Stomach (tissue), 9 donors: ENCODE measurements around the gene VWF. TPM values are rescaled to one million over a fixed set of nuclear protein-coding genes. Genes with fewer than 3 reads are reported as not detected.
"Not testable (repeated sequence)": the region's sequence is repeated elsewhere in the genome, so short reads cannot be mapped to it uniquely, and the experiment has no call there.

Experiments used
- DNase-seq, 2 donors: peaks; one replicate each; pipeline versions ENCODE4 v3.0.0 to v3.0.0-alpha.2; 2013 to 2019
- H3K27ac ChIP-seq, 5 donors: fragments of 200-600 bp in 4 of 5; sonication (generic) in 4 of 5; one replicate each; pipeline ENCODE4 v1.5.1; 2013 to 2019; ENCODE audit warnings: mild to moderate bottlenecking in 1 of 5, moderate library complexity in 1 of 5
- H3K27me3 ChIP-seq, 3 donors: fragments of 200-600 bp; sonication (generic); one replicate each; pipeline ENCODE4 v1.5.1; 2017 to 2019; ENCODE audit warnings: mixed run types in 1 of 3
- H3K36me3 ChIP-seq, 4 donors: fragments of 200-600 bp; sonication (generic); 1 replicate in 3 of 4; 2 replicates in 1 of 4; pipeline ENCODE4 v1.5.1; 2016 to 2019
- H3K4me1 ChIP-seq, 4 donors: fragments of 200-600 bp; sonication (generic); one replicate each; pipeline ENCODE4 v1.5.1; 2016 to 2019
- H3K4me3 ChIP-seq, 4 donors: fragments of 200-600 bp; sonication (generic) in 3 of 4; one replicate each; pipeline ENCODE4 v1.5.1; 2016 to 2019; ENCODE audit warnings: mild to moderate bottlenecking in 1 of 4
- H3K9me3 ChIP-seq, 4 donors: fragments of 200-600 bp; sonication (generic); one replicate each; pipeline ENCODE4 v1.5.1; 2016 to 2019
- EP300 ChIP-seq: sonication (generic); formaldehyde crosslinking; IDR thresholded peaks from one replicate; pipeline ENCODE4 v1.6.1; 2017; ENCODE audit warnings: antibody characterized with exemption
- POLR2A ChIP-seq, 4 donors: fragments of 450-650 bp; IDR thresholded peaks; one replicate each; pipeline ENCODE4 v1.6.1; 2016; ENCODE audit warnings: antibody characterized with exemption in 4 of 4, control low read depth in 2 of 4, mild to moderate bottlenecking in 1 of 4, moderate library complexity in 1 of 4
- POLR2AphosphoS5 ChIP-seq, 3 donors: sonication (generic); formaldehyde crosslinking; IDR thresholded peaks; one replicate each; pipeline ENCODE4 v1.6.1; 2016; ENCODE audit warnings: antibody characterized with exemption in 3 of 3
- WGBS, 5 donors: extraction: QIAGEN DNeasy Blood & Tissue Kit in 3 of 5; methylation state at CpG; one replicate each; pipeline versions ENCODE4 v1.1.5 to v1.1.7; 2013 to 2018; 5-methylcytosine and 5-hydroxymethylcytosine counted together
- intact Hi-C: fragments of 100-400 bp; cut with DNase I; formaldehyde crosslinking; loops from one replicate; pipeline ENCODE4 v1.15.1; 2023; ENCODE audit warnings: low total_unique reads
- polyA plus RNA-seq, 3 donors: library from polyadenylated mRNA; stranded (reverse); fragments of 200-250 nt; gene quantifications; one replicate each; pipeline ENCODE4 v1.2.3, GENCODE V29; 2013
- total RNA-seq, 5 donors: library from RNA; depleted of rRNA; stranded (reverse); fragments of >200 nt; gene quantifications; one replicate each; pipeline versions ENCODE4 v1.1.0 to v1.2.3, GENCODE V29; 2014 to 2016
- TF ChIP-seq, protein P1 (sequence below), 7 experiments: fragments of 450-650 bp in 4 of 7; fragments of 200-600 bp in 3 of 7; sonication (generic) in 3 of 7; IDR thresholded peaks; one replicate each; pipeline ENCODE4 v1.5.1; 2016 to 2019; ENCODE audit warnings: antibody characterized with exemption in 7 of 7, control low read depth in 2 of 7, mild to moderate bottlenecking in 1 of 7
- donor health status: healthy with polysubstance abuse.
- donor health status: Bipolar disorder and iron deficiency.
- donor health status: healthy.

The VWF gene
- total and polyA plus RNA-seq, 8 donors, result 3.1 to 103 (median 50.2) TPM

DNA sequence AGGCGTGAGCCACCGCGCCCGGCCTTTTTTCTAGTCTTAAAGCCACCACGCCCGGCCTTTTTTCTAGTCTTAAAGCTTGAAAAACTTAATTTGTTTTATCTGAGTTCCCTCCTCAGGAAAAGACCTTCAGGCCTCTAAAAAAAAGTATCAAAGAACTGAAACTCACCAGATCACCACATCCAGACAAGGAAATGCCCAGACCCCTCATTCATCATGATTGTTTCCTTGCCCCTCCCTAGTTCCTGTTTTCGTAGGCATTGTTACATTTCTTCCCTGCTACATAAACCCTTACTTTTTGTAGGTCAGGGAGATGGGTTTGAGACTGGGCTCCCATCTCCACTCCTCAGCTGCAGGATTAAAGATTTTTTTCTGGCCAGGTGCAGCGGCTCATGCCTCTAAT, 21.1 kb upstream of the VWF start:
- intact Hi-C loops, result no loop called here
- TF ChIP-seq EP300 (no peak), POLR2A (IDR thresholded peaks at IDR 0.05) (no peak)
- TF ChIP-seq, protein P1, sequence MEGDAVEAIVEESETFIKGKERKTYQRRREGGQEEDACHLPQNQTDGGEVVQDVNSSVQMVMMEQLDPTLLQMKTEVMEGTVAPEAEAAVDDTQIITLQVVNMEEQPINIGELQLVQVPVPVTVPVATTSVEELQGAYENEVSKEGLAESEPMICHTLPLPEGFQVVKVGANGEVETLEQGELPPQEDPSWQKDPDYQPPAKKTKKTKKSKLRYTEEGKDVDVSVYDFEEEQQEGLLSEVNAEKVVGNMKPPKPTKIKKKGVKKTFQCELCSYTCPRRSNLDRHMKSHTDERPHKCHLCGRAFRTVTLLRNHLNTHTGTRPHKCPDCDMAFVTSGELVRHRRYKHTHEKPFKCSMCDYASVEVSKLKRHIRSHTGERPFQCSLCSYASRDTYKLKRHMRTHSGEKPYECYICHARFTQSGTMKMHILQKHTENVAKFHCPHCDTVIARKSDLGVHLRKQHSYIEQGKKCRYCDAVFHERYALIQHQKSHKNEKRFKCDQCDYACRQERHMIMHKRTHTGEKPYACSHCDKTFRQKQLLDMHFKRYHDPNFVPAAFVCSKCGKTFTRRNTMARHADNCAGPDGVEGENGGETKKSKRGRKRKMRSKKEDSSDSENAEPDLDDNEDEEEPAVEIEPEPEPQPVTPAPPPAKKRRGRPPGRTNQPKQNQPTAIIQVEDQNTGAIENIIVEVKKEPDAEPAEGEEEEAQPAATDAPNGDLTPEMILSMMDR (IDR thresholded peaks at IDR 0.05), result no peak
- H3K36me3 ChIP-seq, result no peaks in the 10 kb centered on the region
- peaks cover 0 to 39% (median 20%) of the 10 kb centered on the region in 4 donors for H3K4me1 ChIP-seq
- no peak for DNase-seq
- peak overlapping the region in 2 of 5 donors; percentile 2 to 55 for H3K27ac ChIP-seq
- no peak overlapping the region for H3K4me3 ChIP-seq
- no peaks in the 10 kb centered on the region for H3K27me3 ChIP-seq
- 71 to 89% (median 86%) methylated on average over 5 to 8 of the region's 8 CpGs for WGBS, 5 donors
- no peaks in the 10 kb centered on the region for H3K9me3 ChIP-seq

DNA sequence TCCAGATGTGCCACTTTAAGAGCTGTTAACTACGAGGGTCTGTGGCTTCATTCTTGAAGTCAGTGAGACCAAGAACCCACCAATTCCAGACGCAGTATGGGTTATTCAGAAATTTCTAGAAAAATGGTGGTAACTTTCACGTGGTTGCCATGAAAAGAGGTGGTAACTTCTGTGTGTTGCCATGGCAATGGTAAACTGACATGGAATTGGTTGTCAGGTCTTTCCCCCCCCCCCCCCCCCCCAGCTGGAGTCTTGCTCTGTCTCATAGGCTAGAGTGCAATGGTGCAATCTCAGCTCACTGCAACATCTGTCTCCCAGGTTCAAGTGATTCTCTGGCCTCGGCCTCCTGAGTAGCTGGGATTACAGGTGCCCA, 18.8 kb upstream of the VWF start:
- no peaks in the 10 kb centered on the region for H3K27me3 ChIP-seq
- TF ChIP-seq POLR2AphosphoS5 (IDR thresholded peaks at IDR 0.05) (no peak), POLR2A (IDR thresholded peaks at IDR 0.05) (no peak), EP300 (no peak)
- TF ChIP-seq, protein P1 (IDR thresholded peaks at IDR 0.05), result no peak
- 83 to 94% (median 90%) methylated on average over 3 to 4 of the region's 4 CpGs for WGBS, 5 donors
- H3K9me3 ChIP-seq, result no peaks in the 10 kb centered on the region
- no peaks in the 10 kb centered on the region for H3K36me3 ChIP-seq
- no peak overlapping the region for H3K27ac ChIP-seq
- no peak overlapping the region for H3K4me3 ChIP-seq
- DNase-seq, result no peak
- H3K4me1 ChIP-seq, result peaks cover 0 to 50% (median 17%) of the 10 kb centered on the region in 4 donors
- intact Hi-C loops, result no loop called here

DNA sequence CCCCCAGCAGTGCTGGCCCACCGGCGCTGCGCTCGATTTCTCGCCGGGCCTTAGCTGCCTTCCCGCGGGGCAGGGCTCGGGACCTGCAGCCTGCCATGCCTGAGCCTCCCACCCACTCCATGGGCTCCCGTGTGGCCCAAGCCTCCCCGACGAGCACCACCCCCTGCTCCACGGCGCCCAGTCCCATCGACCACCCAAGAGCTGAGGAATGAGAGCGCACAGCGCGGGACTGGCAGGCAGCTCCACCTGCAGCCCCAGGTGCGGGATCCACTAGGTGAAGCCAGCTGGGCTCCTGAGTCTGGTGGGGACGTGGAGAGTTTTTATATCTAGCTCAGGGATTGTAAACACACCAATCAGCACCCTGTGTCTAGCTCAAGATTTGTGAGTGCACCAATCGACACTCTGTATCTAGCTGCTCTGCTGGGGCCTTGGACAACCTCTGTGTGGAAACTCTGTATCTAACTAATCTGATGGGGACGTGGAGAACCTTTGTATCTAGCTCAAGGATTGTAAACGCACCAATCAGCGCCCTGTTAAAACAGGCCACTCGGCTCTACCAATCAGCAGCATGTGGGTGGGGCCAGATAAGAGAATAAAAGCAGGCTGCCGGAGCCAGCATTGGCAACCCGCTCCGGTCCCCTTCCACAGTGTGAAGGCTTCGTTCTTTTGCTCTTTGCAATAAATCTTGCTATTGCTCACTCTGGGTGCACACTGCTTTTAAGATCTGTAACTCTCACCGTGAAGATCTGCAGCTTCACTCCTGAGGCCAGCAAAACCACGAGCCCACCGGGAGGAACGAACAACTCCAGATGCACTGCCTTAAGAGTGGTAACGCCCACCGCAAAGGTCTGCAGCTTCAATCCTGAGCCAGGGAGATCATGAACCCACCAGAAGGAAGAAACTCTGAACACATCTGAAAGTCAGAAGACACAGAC, 18.2 kb upstream of the VWF start:
- H3K4me3 ChIP-seq, intact Hi-C loops, H3K27me3 ChIP-seq, DNase-seq, H3K9me3 ChIP-seq, H3K36me3 ChIP-seq: not testable (repeated sequence)
- WGBS, 5 donors, result 78 to 85% (median 83%) methylated on average over 27 to 32 of the region's 35 CpGs
- Histone ChIP-seq H3K27ac (peak overlapping the region in 1 of 5 donors; percentile 81), H3K4me1 (peaks cover 0 to 45% (median 14%) of the 10 kb centered on the region in 4 donors)

DNA sequence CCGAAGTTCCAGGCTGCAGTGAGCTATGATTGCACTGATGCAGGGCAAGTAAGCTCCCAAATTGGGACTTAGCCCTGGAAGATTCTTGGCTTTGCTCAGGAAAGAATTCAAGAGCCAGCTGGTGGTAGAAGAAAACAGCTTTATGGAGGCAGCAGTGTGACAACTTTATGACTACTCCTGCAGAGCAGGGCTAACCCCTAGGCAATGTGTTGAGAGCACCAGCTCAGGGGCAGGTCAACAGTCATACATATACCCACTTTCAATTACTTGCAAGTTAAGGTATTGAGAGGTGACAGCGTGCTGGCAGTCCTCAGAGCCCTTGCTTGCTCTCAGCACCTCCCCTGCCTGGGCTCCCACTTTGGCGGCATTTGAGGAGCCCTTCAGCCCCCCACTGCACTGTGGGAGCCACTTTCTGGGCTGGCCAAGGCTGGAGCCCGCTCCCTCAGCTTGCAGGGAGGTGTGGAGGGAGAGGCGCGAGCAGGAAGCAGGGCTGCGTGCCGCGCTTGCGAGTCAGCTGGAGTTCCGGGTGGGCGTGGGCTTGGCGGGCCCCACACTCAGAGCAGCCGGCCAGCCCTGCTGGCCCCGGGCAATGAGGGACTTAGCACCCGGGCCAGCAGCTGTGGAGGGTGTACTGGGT, 17.4 kb upstream of the VWF start:
- intact Hi-C loops, DNase-seq, H3K36me3 ChIP-seq, H3K9me3 ChIP-seq, H3K4me3 ChIP-seq, H3K27me3 ChIP-seq: not testable (repeated sequence)
- peaks cover 0 to 40% (median 8%) of the 10 kb centered on the region in 4 donors for H3K4me1 ChIP-seq
- WGBS, 5 donors, result 73 to 91% (median 85%) methylated on average over 1 to 16 of the region's 16 CpGs
- peak overlapping the region in 4 of 5 donors; percentile 46 to 81 (median 68) for H3K27ac ChIP-seq

DNA sequence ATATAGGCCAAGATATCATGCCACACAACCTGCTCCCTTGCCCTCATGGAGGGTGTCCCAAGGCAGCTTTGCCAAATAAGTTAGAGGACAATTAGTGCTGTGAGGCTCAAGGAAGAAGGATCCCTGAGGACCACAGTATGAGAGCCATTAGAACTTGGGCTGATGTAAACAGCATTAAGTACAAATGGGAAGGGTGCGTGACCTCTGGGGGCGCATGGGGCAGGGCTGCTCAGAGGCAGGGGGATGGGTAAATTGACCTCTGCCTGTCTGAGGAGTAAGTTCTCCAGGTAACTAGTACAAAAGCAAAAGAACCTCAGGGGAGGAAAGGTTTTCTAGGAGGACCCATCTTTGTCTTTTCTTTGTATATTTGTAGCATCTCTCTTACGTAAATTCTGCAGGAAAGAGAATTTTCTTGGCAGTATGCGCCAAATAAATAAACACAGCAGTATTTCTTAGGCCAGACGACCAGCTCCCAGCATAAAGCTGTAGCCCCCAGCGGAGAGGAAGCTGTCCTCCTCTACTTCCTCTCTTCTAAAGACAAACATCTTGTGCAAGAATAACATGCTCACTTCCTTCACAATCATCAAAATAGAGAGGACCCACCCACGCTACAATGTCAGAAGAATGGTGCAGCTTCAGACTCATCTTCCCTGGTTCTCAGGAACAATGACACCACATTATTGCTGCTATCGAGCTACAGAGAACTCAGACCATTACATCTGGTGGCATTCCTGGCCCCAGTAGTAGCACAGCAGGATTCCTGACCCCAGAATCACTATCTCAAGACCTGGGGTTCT, 16.4 kb upstream of the VWF start:
- H3K4me1 ChIP-seq, result peaks cover 0 to 30% (median 6%) of the 10 kb centered on the region in 4 donors
- TF ChIP-seq, protein P1 (IDR thresholded peaks at IDR 0.05), result no peak
- TF ChIP-seq EP300, result no peak
- TF ChIP-seq POLR2A (IDR thresholded peaks at IDR 0.05), result no peak
- TF ChIP-seq POLR2AphosphoS5 (IDR thresholded peaks at IDR 0.05), result peak in 2 of 3 donors; percentile 23 to 35
- no peaks in the 10 kb centered on the region for H3K36me3 ChIP-seq
- H3K9me3 ChIP-seq, result no peaks in the 10 kb centered on the region
- peak overlapping the region; percentile 64 to 81 (median 66) for H3K27ac ChIP-seq
- peak in 1 of 2 donors; percentile 55 for DNase-seq
- H3K27me3 ChIP-seq, result no peaks in the 10 kb centered on the region
- intact Hi-C loops, result no loop called here
- 53 to 65% (median 59%) methylated on average over 8 of the region's 8 CpGs for WGBS, 5 donors
- H3K4me3 ChIP-seq, result no peak overlapping the region
